GM12892 (cell line): ENCODE results near the gene SNX19.
"Not testable (repeated sequence)": the region's sequence is repeated elsewhere in the genome, so short reads cannot be mapped to it uniquely, and the experiment has no call there.

Source experiments
- DNase-seq: peaks from one replicate; pipeline ENCODE4 v3.0.0; 2011; ENCODE audit not compliant: insufficient read length
- FAIRE-seq: peaks from 2 replicates; lab custom pipeline; 2011; peaks lifted over from hg19 to GRCh38; lab: Jason Lieb, UNC
- POLR2A ChIP-seq: IDR thresholded peaks from 2 replicates; pipeline ENCODE4 v1.6.1; 2011; ENCODE audit warnings: low read depth, low read length, control low read depth
- POLR2AphosphoS5 ChIP-seq: IDR thresholded peaks from 2 replicates; pipeline ENCODE4 v1.6.1; 2011; ENCODE audit warnings: low read depth, low read length, control low read depth
- TAF1 ChIP-seq: IDR thresholded peaks from 2 replicates; pipeline ENCODE4 v1.6.1; 2011; ENCODE audit warnings: low read depth, mild to moderate bottlenecking, control low read depth, low read length, borderline replicate concordance

The SNX19 gene

DNA sequence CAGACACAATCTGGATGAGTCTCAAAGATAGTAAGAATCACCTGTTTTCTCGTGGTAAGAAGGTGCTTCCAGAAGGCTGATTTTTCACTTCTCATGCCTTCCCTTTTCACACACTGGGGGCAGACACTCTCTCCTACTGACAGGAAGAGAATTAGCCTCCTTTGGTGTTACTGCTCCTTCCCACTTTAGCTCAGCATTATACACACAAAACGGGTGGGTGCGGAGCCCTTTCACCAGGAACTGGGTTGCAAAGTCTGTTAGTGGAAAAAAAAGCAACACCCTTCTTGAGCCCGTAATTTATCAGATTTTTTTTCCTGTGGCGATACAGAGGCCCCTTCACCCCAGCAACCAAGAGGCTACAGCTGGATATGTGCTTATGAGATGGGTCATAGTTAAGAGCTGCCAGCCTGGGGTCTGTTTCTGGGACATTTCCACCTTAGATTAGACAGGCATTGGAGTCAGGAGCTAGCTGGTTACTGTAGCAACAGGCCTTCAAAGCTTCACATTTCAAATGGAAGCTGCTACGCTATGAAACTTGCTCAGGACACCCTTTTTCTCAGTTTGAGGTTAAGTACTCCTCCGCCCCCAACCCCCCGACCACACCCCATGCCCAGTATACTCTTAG is 48.1 kb downstream of the SNX19 start:
- no peak for DNase-seq
- TF ChIP-seq POLR2AphosphoS5, result no peak
- no peak for TF ChIP-seq POLR2A
- no peak for TF ChIP-seq TAF1
- no peak for FAIRE-seq

DNA sequence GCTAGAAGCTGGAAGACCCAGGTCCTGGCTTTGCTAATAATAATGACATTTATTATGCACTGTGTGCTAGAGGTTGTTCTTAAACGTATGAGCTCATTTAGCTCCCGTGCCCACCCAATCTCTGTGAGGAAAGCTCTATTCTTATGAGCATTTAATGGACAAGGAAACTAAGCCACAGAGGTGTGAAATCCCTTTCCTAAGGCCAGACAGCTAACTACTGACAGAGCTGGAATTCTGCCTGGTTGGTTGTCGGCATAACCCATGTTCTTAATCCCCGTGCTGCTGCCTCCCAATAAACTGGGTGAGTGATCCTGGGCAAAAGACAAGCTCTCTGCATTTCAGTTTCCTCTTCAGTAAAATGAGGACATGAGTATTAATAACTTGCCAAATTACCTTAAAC is 49.4 kb downstream of the SNX19 start:
- no peak for FAIRE-seq
- DNase-seq, result no peak
- TF ChIP-seq POLR2A, result no peak
- no peak for TF ChIP-seq POLR2AphosphoS5
- TF ChIP-seq TAF1, result no peak

DNA sequence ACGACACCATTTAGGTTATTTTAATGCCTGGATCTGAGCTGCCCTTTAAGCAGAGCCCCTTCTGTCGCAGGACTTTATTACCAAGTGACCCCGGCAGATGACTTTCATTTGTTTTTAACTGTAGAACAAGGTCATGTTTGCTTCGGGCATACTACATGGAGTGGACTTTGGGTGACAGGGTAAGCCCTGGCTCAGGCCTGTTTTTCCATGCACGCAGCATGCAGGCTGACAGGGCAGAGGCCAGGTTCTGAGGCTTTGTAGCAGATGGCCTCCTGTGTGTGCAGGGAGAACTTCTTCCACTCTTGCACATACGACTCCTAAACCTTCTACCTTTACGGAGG is 50.5 kb downstream of the SNX19 start:
- no peak for TF ChIP-seq POLR2A
- TF ChIP-seq POLR2AphosphoS5, result no peak
- no peak for TF ChIP-seq TAF1
- no peak for FAIRE-seq
- DNase-seq, result no peak

DNA sequence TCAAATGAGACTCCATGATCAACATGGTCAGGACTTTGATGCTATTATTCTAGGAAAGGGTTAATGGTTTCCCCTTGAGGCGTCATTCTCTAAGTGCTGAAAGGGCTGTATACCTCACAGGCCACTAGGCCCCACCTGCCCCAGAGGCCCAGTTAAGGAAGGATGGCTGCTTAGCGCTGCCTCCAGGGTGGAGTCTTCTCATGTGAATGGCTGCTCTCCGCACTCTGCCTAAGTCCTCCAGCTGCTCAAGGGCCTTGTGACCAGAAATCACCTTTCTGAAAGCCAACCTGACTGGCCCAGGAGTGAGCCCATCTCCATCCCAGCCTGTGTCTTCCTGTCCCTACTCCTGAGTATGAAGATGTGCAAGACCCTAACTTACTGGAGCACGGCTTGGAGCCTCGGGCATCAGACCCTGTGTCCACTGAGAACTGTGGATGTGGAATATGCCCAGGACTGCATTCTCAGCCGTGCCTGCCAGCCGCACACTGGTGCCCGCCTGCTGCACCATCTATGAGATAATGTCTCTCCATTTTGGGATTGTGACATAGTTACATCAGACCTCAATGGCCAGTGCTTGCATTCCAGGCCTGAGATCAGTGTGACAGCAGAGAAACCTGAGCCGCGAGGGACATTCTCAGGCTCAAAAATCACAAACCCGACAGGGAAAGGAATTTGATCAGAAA is 51.0 kb downstream of the SNX19 start:
- FAIRE-seq (no peak), DNase-seq (no peak)
- TF ChIP-seq POLR2AphosphoS5 (no peak), TAF1 (no peak), POLR2A (no peak)

DNA sequence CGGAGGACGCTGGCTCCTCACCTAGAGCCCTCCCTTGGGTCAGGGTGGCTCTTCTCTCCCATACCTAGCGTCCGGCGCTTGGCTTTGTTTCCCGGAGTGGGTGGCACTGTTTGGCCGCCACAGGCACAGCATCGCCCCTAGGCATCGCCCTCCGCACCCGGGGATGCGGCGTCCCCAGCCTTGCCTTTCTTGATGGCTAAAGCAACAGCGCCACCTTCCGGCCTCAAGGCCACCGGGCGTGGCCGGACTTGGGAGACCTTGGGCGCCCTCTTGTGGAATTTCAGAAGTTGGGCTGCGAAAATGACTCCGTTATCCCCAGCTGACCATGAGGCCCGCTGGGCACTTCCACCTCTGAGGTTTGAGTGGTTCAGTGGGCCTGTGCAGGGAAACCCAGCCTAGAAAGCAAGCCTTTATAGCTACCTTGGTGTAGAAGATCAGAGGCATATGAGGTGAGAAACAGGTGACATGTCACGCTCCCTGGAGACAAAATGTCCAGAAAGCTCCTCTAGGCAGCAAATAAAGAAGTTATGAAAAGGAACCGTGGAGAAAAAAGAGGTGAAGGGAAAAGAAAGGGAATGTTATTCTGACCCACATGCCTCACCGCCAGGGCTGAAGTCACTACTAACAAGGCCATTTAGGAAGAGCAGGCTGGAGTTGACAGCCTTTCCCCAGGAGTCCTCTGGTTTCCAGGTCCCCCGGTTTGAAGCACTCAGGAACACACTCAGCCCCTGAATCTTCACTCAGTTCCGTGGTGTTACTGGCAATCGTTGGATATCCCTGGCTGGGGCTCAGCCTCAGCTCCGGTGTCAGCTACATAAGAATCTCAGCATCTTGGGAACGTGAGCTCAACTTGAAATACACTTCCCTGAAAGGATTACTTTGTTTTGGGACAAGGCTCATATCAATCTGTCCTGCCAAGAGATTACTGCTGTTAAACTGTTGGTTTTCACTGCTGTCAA is 54.1 kb downstream of the SNX19 start:
- DNase-seq (peak; percentile 44), FAIRE-seq (peak; percentile 96)
- TF ChIP-seq TAF1 (no peak), POLR2AphosphoS5 (no peak), POLR2A (no peak)

DNA sequence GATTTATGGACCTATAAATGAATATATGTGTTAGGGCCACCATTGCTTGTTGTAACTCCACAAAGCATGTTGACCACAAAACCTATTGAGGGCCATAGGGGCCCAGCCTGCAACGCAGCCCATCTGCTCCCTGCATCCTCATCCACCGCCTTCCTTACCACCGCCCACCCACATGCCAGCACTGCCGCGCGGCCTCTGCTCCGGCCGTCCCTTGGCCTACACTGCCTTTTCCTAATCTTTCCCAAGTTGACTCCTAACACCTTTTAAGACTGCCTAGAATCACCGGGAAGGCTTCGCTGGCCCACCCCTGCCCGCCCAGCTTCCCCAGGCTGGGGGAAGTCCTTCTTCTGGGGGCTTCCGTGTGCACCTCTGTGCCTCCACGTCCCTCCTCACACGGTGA is 55.0 kb downstream of the SNX19 start:
- no peak for TF ChIP-seq TAF1
- TF ChIP-seq POLR2A, result no peak
- no peak for TF ChIP-seq POLR2AphosphoS5
- DNase-seq (no peak), FAIRE-seq (no peak)

DNA sequence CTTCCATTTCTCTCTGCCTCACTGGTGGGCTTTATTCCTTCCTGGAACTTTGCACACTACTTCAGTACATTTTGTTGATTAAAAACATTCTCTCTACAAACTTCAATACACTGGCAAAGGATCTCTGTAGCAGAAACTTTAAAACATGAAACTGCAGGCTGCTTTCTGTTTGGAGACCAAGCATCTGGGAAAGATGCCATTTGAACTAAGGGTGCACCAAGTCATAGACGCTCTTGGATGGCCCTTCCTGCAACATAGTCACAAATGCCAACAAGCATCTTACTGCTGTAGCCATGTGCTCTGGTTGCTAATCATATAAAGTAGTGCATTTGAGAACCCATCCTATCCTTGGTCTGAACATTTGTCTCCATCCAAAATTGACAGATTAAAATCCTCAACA is 56.4 kb downstream of the SNX19 start:
- TF ChIP-seq POLR2AphosphoS5, result no peak
- TF ChIP-seq TAF1, result no peak
- no peak for TF ChIP-seq POLR2A
- FAIRE-seq (no peak), DNase-seq (no peak)

DNA sequence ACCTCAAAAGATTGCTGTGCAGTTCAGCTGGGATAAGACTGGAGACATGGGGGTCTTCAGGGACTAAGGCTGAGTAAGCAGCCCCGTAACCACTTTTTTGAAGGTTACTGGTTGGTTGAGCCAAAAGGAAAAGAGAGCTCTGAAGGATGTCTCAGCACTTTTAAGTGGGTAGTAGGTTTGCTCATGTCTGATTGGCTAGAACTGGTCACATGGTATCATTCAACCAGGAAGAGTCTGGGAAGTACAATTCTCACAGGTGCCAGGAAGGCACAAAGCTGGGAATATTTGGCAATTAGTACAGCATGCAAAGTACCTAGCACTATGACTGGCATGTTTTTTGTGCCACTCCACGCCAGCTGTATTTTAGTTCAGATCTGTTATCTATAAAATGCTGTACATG is 58.1 kb downstream of the SNX19 start:
- DNase-seq (no peak), FAIRE-seq (peak; percentile 30)
- no peak for TF ChIP-seq POLR2AphosphoS5
- TF ChIP-seq POLR2A, result no peak
- TF ChIP-seq TAF1, result no peak

DNA sequence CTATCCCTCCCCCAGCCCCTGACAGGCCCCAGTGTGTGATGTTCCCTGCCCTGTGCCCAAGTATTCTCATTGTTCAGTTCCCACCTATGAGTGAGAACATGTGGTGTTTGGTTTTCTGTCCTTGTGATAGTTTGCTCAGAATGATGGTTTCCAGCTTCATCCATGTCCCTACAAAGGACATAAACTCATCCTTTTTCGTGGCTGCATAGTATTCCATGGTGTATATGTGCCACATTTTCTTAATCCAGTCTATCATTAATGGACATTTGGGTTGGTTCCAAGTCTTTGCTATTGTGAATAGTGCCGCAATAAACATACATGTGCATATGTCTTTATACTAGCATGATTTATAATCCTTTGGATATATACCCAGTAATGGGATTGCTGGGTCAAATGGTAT is 60.6 kb downstream of the SNX19 start:
- DNase-seq, FAIRE-seq: not testable (repeated sequence)

DNA sequence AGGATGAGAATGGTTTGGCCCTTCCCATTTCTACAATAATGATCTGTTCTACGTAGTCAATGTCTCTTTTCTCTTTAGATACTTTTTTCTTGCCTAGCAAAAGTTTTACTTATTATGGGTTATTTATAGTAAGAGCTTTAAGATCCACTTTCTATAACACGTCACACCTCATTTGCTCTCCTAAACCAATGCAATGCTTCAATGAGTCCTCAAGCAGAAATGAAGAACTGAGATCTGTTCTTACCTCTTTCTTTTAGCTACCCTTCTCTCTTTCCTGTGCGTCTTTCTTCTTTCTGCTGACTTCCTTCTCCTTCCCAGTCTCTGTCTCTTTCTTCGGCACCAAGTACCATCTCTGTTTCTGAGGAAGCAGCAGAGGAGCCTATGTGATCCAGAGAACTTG is 61.8 kb downstream of the SNX19 start:
- DNase-seq (no peak), FAIRE-seq (peak; percentile 56)
- no peak for TF ChIP-seq POLR2A
- no peak for TF ChIP-seq POLR2AphosphoS5
- TF ChIP-seq TAF1, result no peak

DNA sequence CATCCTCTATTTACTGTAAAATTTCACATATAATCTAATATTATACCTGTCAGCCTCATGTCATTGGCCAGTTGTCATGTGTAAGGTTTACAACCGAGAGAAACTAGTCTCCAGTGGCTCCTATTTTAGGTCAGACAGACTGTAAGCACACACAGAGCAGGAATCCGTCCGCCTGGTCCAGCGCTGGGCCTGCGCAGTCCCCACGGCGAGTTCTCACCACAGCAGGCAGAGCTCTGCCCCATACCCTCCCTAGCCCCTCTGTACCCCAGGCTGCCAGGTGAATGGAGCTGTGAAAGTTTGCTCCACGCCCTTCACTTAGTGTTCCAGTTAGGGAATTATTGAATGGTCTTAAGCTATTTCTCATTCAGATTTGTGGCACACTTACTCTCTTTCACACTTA is 63.7 kb downstream of the SNX19 start:
- FAIRE-seq (no peak), DNase-seq (no peak)
- no peak for TF ChIP-seq POLR2AphosphoS5
- TF ChIP-seq TAF1, result no peak
- no peak for TF ChIP-seq POLR2A
